GM12872 (cell line): ENCODE results near the gene VCX3B.
"Not testable (repeated sequence)": the region's sequence is repeated elsewhere in the genome, so short reads cannot be mapped to it uniquely, and the experiment has no call there.

Source experiments
- CTCF ChIP-seq: IDR thresholded peaks from 3 replicates; pipeline ENCODE4 v1.5.1; 2011; ENCODE audit warnings: low read depth, mild to moderate bottlenecking, low read length, moderate library complexity; ENCODE audit not compliant: insufficient read depth

Gene VCX3B

GRCh38 chrX:8464530-8464929 lies at the start of gene VCX3B:
VCX3B (plus strand) TSS chrX:8464830; CDS start chrX:8465451, 621 bp downstream.
- TF ChIP-seq CTCF = not testable (repeated sequence)

GRCh38 chrX:8418301-8418700 lies 46.3 kb upstream of the VCX3B start:
- TF ChIP-seq CTCF = no peak

- no peak for TF ChIP-seq CTCF
Observed at GRCh38 chrX:8424912-8425311, 39.7 kb upstream of the VCX3B start.

DNA sequence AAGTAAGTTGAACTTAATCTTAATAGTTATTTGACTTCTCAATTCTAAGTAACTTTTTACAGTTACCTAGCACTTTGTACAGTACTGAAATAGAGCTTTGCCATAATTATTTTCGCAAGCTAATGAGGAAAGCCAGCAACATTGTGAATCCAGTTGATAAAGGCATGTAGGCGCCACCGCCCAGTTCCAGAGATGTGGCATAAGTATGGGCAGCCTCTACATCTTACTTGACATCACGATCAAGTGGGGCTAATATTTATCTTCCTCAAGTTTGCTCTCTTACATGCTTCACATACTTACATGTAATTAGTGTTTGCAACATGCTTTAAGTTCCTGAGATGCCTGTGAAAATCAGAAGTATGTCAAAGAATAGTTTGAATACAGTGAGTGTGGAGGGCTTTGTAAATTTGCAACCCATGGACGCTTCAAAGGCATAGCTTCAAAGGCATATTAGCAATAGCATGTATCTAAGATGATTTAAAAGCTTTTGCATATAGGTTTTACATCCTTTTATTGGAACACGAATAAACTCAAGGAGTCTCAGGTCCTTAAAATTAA lies 34.9 kb upstream of the VCX3B start:
- no peak for TF ChIP-seq CTCF

- TF ChIP-seq CTCF = no peak
Observed at GRCh38 chrX:8430444-8430843, 34.2 kb upstream of the VCX3B start.

- no peak for TF ChIP-seq CTCF
Observed at GRCh38 chrX:8432396-8432795, 32.2 kb upstream of the VCX3B start.

- no peak for TF ChIP-seq CTCF
Observed at GRCh38 chrX:8433109-8434062, 31.2 kb upstream of the VCX3B start.
